Osteocyte (in vitro differentiated cells): ENCODE data around the gene C10orf90. TPM values are rescaled to one million over a fixed set of nuclear protein-coding genes. Genes with fewer than 3 reads are reported as not detected.

Source experiments
- DNase-seq: peaks from one replicate; pipeline ENCODE4 v3.0.0; 2021; ENCODE audit warnings: mixed read lengths; ENCODE audit not compliant: unreplicated experiment; ENCODE audit errors: extremely low spot score
- H3K27ac Mint-ChIP-seq: one replicate; pipeline ENCODE4 v1.8.0; 2021; ENCODE audit warnings: mild to moderate bottlenecking, mixed read lengths; ENCODE audit not compliant: unreplicated experiment
- H3K27me3 Mint-ChIP-seq: one replicate; pipeline ENCODE4 v1.8.0; 2021; ENCODE audit warnings: mixed read lengths; ENCODE audit not compliant: unreplicated experiment
- H3K36me3 Mint-ChIP-seq: one replicate; pipeline ENCODE4 v1.8.0; 2021; ENCODE audit warnings: mixed read lengths; ENCODE audit not compliant: unreplicated experiment
- H3K4me1 Mint-ChIP-seq: one replicate; pipeline ENCODE4 v1.8.0; 2021; ENCODE audit warnings: mixed read lengths; ENCODE audit not compliant: unreplicated experiment
- H3K4me3 Mint-ChIP-seq: one replicate; pipeline ENCODE4 v1.8.0; 2021; ENCODE audit warnings: mild to moderate bottlenecking, moderate library complexity, mixed read lengths; ENCODE audit not compliant: unreplicated experiment
- H3K9me3 Mint-ChIP-seq: one replicate; pipeline ENCODE4 v1.8.0; 2021; ENCODE audit warnings: mixed read lengths; ENCODE audit not compliant: unreplicated experiment
- total RNA-seq: library from RNA; stranded (reverse); gene quantifications from 2 replicates; pipeline ENCODE4 v1.2.1, GENCODE V29; 2021
- TF ChIP-seq, protein P1 (sequence below): fragments of 200-600 bp; sonication (generic); IDR thresholded peaks from 2 replicates; pipeline ENCODE4 v1.5.0; 2021; ENCODE audit warnings: antibody characterized with exemption, mild to moderate bottlenecking, moderate library complexity

Gene C10orf90
- total RNA-seq, 1 donor from 2014 or later: not detected

DNA sequence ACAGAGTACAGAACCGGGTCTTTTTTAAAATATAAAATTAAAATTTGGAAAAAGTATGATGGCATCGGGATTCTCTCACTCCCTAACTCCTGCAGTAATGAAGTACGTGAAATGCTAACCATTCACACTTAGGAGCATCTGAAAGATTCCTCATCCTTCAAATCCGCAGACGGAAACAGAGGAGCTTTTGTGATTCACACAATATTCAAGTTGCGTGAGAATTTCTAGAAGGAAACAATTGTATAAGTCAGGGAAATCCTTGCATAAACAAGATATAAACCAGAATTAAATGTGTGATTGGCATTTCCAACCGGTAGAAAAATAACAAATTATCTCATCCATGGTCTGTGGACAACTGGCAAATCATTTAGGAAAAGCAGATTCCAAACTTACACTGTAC lies 179.0 kb downstream of the C10orf90 start:
- no peak for DNase-seq
- Mint-ChIP-seq H3K27me3 (peaks cover 18% of the 10 kb centered on the region), H3K4me1 (no peaks in the 10 kb centered on the region)

DNA sequence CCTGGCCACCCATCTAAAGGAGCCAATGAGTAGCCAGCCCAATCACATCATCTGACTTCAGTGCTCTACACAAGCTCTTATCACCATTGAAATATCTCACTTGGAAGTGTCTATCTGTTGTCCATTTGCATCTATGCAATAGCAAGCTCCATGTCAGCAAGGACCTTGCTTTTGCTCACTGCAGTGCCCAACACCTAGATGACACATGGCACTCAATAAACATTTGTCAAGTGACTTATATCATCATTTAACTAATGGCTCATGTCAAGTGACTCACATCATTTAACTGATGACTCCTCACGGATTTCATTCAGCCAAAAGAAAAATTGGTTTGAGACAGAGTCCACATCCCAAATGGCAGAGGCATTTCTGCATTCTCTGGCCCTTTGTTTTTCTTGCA lies 189.3 kb downstream of the C10orf90 start:
- TF ChIP-seq, protein P1, sequence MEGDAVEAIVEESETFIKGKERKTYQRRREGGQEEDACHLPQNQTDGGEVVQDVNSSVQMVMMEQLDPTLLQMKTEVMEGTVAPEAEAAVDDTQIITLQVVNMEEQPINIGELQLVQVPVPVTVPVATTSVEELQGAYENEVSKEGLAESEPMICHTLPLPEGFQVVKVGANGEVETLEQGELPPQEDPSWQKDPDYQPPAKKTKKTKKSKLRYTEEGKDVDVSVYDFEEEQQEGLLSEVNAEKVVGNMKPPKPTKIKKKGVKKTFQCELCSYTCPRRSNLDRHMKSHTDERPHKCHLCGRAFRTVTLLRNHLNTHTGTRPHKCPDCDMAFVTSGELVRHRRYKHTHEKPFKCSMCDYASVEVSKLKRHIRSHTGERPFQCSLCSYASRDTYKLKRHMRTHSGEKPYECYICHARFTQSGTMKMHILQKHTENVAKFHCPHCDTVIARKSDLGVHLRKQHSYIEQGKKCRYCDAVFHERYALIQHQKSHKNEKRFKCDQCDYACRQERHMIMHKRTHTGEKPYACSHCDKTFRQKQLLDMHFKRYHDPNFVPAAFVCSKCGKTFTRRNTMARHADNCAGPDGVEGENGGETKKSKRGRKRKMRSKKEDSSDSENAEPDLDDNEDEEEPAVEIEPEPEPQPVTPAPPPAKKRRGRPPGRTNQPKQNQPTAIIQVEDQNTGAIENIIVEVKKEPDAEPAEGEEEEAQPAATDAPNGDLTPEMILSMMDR: no peak
- H3K27me3 Mint-ChIP-seq: peaks cover 2% of the 10 kb centered on the region
- no peaks in the 10 kb centered on the region for H3K36me3 Mint-ChIP-seq
- H3K4me3 Mint-ChIP-seq: no peak overlapping the region
- no peak overlapping the region for H3K27ac Mint-ChIP-seq
- no peaks in the 10 kb centered on the region for H3K4me1 Mint-ChIP-seq
- H3K9me3 Mint-ChIP-seq: no peaks in the 10 kb centered on the region
- no peak for DNase-seq

More for the DNA sequence above, 179.0 kb downstream of the C10orf90 start:
- peaks cover 15% of the 10 kb centered on the region for H3K9me3 Mint-ChIP-seq
- no peak overlapping the region for H3K27ac Mint-ChIP-seq
- TF ChIP-seq, protein P1: no peak
- peaks cover 6% of the 10 kb centered on the region for H3K36me3 Mint-ChIP-seq
- no peak overlapping the region for H3K4me3 Mint-ChIP-seq

DNA sequence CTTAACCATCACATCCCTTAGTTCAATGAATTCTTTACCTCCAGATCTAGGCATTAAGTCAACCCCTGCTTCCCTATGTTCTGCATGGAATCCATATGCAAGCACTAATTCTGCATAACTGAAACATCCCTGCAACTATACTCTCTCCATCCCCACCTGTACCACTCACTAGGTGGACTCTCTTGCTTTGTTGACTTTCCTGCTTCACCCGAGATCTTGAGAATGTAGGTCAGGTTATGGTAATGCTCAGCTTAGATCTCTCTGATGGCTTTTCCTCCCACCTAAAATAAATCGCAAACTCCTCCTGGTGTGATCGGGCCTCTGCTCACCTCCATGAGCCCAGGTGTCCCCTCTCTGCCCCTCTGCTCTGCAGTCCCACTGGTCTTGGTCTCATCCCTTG lies 189.8 kb downstream of the C10orf90 start:
- H3K27ac Mint-ChIP-seq: no peak overlapping the region

DNA sequence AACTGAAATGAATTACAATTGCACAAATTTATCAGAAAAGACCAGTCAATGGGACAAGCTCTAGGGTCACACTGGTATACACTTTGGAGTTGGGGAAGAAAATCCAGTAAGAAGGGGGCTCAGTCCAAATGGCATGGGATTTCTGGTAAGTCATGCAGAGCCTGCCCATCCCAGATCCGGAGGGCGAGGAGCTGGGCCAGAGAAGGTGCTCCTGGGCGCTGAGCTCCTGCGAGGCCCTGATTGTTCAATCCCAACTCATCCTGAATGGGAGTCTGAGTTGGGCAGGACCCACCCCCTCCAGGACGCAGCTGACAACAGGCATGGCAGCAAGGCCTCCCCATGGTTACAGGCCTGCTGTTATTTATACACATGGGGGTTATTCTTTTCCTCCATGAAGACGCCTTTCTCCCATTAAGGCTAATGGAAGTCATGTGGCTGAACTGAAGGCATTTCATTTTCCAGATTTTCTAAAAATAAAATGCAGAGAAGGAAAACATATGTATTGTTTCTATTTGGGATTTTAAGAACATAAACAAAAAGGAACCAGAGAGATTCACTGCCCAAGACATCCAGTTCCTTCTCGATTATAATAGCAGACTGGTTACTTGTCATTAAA lies 191.1 kb downstream of the C10orf90 start:
- TF ChIP-seq, protein P1: no peak
- peaks cover 4% of the 10 kb centered on the region for H3K4me1 Mint-ChIP-seq
- no peaks in the 10 kb centered on the region for H3K9me3 Mint-ChIP-seq
- no peak overlapping the region for H3K4me3 Mint-ChIP-seq
- H3K27ac Mint-ChIP-seq: no peak overlapping the region
- peaks cover 2% of the 10 kb centered on the region for H3K27me3 Mint-ChIP-seq
- H3K36me3 Mint-ChIP-seq: no peaks in the 10 kb centered on the region
- DNase-seq: peak; percentile 71

More for the DNA sequence above, 189.8 kb downstream of the C10orf90 start:
- H3K4me3 Mint-ChIP-seq: no peak overlapping the region
- no peaks in the 10 kb centered on the region for H3K36me3 Mint-ChIP-seq
- no peak for DNase-seq
- TF ChIP-seq, protein P1: no peak
- no peaks in the 10 kb centered on the region for H3K4me1 Mint-ChIP-seq
- no peaks in the 10 kb centered on the region for H3K9me3 Mint-ChIP-seq
- H3K27me3 Mint-ChIP-seq: peaks cover 2% of the 10 kb centered on the region

DNA sequence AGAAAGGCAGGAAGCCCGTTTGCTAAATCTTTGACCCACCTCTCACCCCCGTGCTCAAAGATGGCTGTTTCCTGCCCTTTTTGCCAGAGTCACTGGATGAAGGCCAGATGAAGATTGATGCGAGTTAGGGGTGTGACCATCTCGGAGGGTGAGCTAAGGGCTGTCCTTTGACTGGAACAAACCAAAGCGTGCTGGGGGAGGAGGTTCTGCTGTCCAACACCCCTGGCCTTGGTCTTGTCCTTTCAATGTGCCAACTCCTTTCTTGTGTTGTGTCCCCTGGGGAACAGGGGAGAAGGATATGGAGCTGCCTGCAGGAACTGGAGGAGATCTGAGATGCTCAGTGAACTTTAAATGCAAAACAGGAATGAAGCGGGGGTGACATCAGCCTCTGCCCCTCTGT lies 191.9 kb downstream of the C10orf90 start:
- Mint-ChIP-seq H3K4me3 (no peak overlapping the region), H3K27ac (no peak overlapping the region), H3K27me3 (peaks cover 2% of the 10 kb centered on the region), H3K36me3 (no peaks in the 10 kb centered on the region), H3K4me1 (peaks cover 4% of the 10 kb centered on the region), H3K9me3 (no peaks in the 10 kb centered on the region)
- TF ChIP-seq, protein P1: no peak
- peak; percentile 38 for DNase-seq
